ENCODE data around the gene IGF2BP2. TPM values are rescaled to one million over a fixed set of nuclear protein-coding genes. Genes with fewer than 3 reads are reported as not detected.
"Not testable (repeated sequence)": the region's sequence is repeated elsewhere in the genome, so short reads cannot be mapped to it uniquely, and the experiment has no call there.

The IGF2BP2 gene
- total and polyA plus RNA-seq, 11 donors = 5.9 to 21.8 (median 16.8) TPM

DNA sequence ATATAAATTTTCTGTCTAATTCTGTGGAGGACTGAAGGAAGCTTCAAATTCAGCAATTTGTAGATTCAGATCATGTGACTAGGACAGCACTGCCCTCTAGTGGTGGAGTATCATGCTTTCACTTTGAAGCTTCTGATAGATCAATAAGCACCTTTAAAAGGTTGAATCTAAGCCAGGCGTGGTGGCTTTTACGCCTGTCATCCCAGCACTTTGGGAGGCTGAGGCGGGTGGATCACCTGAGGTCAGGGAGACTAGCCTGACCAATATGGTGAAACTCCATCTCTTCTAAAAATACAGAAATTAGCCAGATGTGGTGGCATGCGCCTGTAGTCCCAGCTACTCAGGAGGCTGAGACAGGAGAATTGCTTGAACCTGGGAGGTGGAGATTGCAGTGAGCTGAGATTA, 56.3 kb downstream of the IGF2BP2 start:
- not testable (repeated sequence) for H3K27ac ChIP-seq, H3K27me3 ChIP-seq, H3K9me3 ChIP-seq, ATAC-seq, H3K4me3 ChIP-seq, H3K36me3 ChIP-seq
- intact Hi-C loops (cut with DNase I) = loop anchor here in 5 of 10 donors (1.0 to 10.0 kb wide), 5 partner anchors 92 to 108 kb away; no protein-coding TSS in a partner anchor
- WGBS, 4 donors = 69 to 86% (median 79%) methylated on average over 4 of the region's 4 CpGs
- DNase-seq = peak in 2 of 5 donors; percentile 16 to 23
- TF ChIP-seq, protein P1, sequence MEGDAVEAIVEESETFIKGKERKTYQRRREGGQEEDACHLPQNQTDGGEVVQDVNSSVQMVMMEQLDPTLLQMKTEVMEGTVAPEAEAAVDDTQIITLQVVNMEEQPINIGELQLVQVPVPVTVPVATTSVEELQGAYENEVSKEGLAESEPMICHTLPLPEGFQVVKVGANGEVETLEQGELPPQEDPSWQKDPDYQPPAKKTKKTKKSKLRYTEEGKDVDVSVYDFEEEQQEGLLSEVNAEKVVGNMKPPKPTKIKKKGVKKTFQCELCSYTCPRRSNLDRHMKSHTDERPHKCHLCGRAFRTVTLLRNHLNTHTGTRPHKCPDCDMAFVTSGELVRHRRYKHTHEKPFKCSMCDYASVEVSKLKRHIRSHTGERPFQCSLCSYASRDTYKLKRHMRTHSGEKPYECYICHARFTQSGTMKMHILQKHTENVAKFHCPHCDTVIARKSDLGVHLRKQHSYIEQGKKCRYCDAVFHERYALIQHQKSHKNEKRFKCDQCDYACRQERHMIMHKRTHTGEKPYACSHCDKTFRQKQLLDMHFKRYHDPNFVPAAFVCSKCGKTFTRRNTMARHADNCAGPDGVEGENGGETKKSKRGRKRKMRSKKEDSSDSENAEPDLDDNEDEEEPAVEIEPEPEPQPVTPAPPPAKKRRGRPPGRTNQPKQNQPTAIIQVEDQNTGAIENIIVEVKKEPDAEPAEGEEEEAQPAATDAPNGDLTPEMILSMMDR (IDR thresholded peaks at IDR 0.05) = peak; percentile 57 to 82 (median 73)
- peaks cover 0 to 23% (median 14%) of the 10 kb centered on the region in 12 donors for H3K4me1 ChIP-seq

DNA sequence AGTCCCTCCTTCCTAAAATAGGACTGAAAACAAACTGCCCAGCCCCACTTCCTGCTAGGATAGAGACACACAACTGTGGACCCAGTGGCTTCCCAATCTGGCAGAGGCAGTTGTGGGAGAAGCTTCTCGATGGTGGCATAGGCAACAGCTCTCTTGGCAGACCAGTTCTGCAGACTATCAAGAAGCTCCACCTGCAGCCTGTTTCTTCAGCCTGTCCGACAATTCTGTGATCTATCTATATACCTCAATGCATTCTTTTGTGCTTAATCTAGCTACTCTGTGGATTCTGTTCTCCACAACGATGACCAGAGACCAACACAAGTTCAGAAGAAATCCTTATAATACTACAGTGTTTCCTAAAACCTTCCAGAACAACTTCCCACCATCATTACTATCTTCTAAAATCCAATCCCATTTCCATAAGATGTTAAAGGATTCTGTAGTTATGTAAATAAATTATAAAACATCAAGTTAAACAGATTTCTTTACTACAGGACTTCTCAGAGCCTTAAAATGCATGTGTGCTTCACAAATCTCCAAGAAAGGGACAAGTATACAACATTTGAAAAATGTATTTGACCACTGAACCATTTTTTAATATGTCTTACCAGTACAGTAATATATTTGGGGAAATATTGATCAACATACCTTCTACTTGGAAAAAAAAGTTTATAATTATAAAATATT, 57.7 kb downstream of the IGF2BP2 start:
- H3K4me1 ChIP-seq = peaks cover 0 to 25% (median 17%) of the 10 kb centered on the region in 12 donors
- no peaks in the 10 kb centered on the region for H3K36me3 ChIP-seq
- ATAC-seq = no peak
- TF ChIP-seq POLR2A (IDR thresholded peaks at IDR 0.05) = no peak
- TF ChIP-seq, protein P1 (IDR thresholded peaks at IDR 0.05) = no peak
- 48 to 66% (median 54%) methylated on average over 3 of the region's 3 CpGs for WGBS, 4 donors
- no peak overlapping the region for H3K27ac ChIP-seq
- H3K27me3 ChIP-seq = no peaks in the 10 kb centered on the region
- H3K4me3 ChIP-seq = no peak overlapping the region
- DNase-seq = no peak
- H3K9me3 ChIP-seq = no peaks in the 10 kb centered on the region
- intact Hi-C loops (cut with DNase I) = loop anchor here in 4 of 10 donors (5.0 to 10.0 kb wide), 3 partner anchors 92 to 105 kb away; no protein-coding TSS in a partner anchor

GRCh38 chr3:185766329-185767001, 58.4 kb downstream of the IGF2BP2 start:
- Histone ChIP-seq H3K27ac (no peak overlapping the region), H3K36me3 (no peaks in the 10 kb centered on the region), H3K4me3 (no peak overlapping the region), H3K9me3 (no peaks in the 10 kb centered on the region), H3K4me1 (peaks cover 0 to 25% (median 17%) of the 10 kb centered on the region in 12 donors), H3K27me3 (no peaks in the 10 kb centered on the region)
- WGBS, 4 donors = 77 to 89% (median 78%) methylated on average over 5 of the region's 5 CpGs
- TF ChIP-seq, protein P1 (IDR thresholded peaks at IDR 0.05) = no peak
- no peak for TF ChIP-seq POLR2A (IDR thresholded peaks at IDR 0.05)
- intact Hi-C loops (cut with DNase I) = loop anchor here in 4 of 10 donors (5.0 to 10.0 kb wide), 3 partner anchors 92 to 104 kb away; no protein-coding TSS in a partner anchor
- DNase-seq (no peak), ATAC-seq (no peak)

GRCh38 chr3:185764980-185765370, 59.9 kb downstream of the IGF2BP2 start:
- no peaks in the 10 kb centered on the region for H3K9me3 ChIP-seq
- no peak for TF ChIP-seq POLR2A (IDR thresholded peaks at IDR 0.05)
- TF ChIP-seq, protein P1 (IDR thresholded peaks at IDR 0.05) = no peak
- H3K4me1 ChIP-seq = peaks cover 0 to 28% (median 18%) of the 10 kb centered on the region in 12 donors
- no peaks in the 10 kb centered on the region for H3K27me3 ChIP-seq
- no peaks in the 10 kb centered on the region for H3K36me3 ChIP-seq
- ATAC-seq (peak in 1 of 4 donors; percentile 27), DNase-seq (no peak)
- whole genome bisulfite sequencing, 4 donors = 15 to 21% (median 17%) methylated on average over 3 of the region's 3 CpGs
- H3K4me3 ChIP-seq = peak overlapping the region in 5 of 12 donors; percentile 8 to 28 (median 24)
- H3K27ac ChIP-seq = peak overlapping the region in 5 of 12 donors; percentile 7 to 39 (median 20)
- intact Hi-C loops (cut with DNase I) = loop anchor here in 5 of 10 donors (5.0 to 10.0 kb wide), 3 partner anchors 90 to 103 kb away; no protein-coding TSS in a partner anchor
